HepG2 (cell line): ENCODE data around the gene CD58. TPM values are rescaled to one million over a fixed set of nuclear protein-coding genes. Genes with fewer than 3 reads are reported as not detected.

Experiments used
- ATAC-seq: fragments of 200-7000 bp; cut with Tn5 transposase; 3 replicates; pipeline ENCODE4 v1.9.1; 2020; ENCODE audit warnings: mild to moderate bottlenecking, moderate library complexity
- BruUV-seq: library from RNA; stranded (reverse); fragments of 400-500 nt; replicated peaks from 2 replicates; lab custom pipeline; 2021; lab: Mats Ljungman, UMichigan
- CTCF ChIA-PET: fragments of 300-600 bp; formaldehyde crosslinking; extraction: SDS; loops from one replicate; lab custom pipeline; 2021; ENCODE audit warnings: low total read pairs, inconsistent platforms, low intra/inter-chr PET ratio; lab: Yijun Ruan, JAX
- POLR2A ChIA-PET: fragments of 350-600 bp; sonication (Branson Sonifier 250); formaldehyde crosslinking; loops from one replicate; lab custom pipeline; 2020; ENCODE audit warnings: antibody characterized with exemption, inconsistent platforms; lab: Yijun Ruan, JAX
- DNase-seq: peaks from one replicate; pipeline ENCODE4 v3.0.0-alpha.2; 2015; ENCODE audit warnings: low spot score
- FAIRE-seq: peaks from 3 replicates; lab custom pipeline; 2011; peaks lifted over from hg19 to GRCh38; lab: Jason Lieb, UNC
- H2AFZ ChIP-seq: one replicate; pipeline ENCODE4 v1.6.1; 2011; ENCODE audit warnings: low read length, inconsistent platforms
- H3K27ac ChIP-seq: fragments of 300-600 bp; 3 replicates; pipeline ENCODE4 v1.8.0; 2011; ENCODE audit warnings: mixed run types, mild to moderate bottlenecking, mixed read lengths, low read length, inconsistent platforms; ENCODE audit not compliant: insufficient read depth; ENCODE audit errors: extremely low read length
- H3K27me3 ChIP-seq, 2 experiments: fragments of 200-600 bp in 1 of 2; 2 replicates in 1 of 2; 3 replicates in 1 of 2; pipeline versions ENCODE4 v1.6.0 to v1.8.0; 2011; ENCODE audit warnings: low read length in 2 of 2, mild to moderate bottlenecking in 2 of 2, moderate library complexity in 2 of 2, inconsistent platforms in 1 of 2; ENCODE audit not compliant: insufficient read depth in 2 of 2, control insufficient read depth in 1 of 2
- H3K36me3 ChIP-seq, 2 experiments: fragments of 200-600 bp in 1 of 2; replicated peaks in 1 of 2; 2 replicates in 1 of 2; 3 replicates in 1 of 2; pipeline versions ENCODE4 v1.5.1 to v1.8.0; 2011; ENCODE audit warnings: low read length in 2 of 2, inconsistent platforms in 1 of 2; ENCODE audit not compliant: insufficient read depth in 2 of 2, control insufficient read depth in 1 of 2
- H3K4me1 ChIP-seq: 2 replicates; pipeline ENCODE4 v1.5.1; 2012; ENCODE audit warnings: low read length, inconsistent platforms; ENCODE audit not compliant: insufficient read depth
- H3K4me2 ChIP-seq: 2 replicates; pipeline ENCODE4 v1.6.0; 2011; ENCODE audit warnings: low read depth, low read length, inconsistent platforms
- H3K4me3 ChIP-seq, 3 experiments: fragments of 200-600 bp in 1 of 3; sonication (generic), shearing (Covaris generic) in 1 of 3; replicated peaks in 1 of 3; 2 replicates each; pipeline ENCODE4 v1.5.1; 2011 to 2016; ENCODE audit warnings: low read length in 3 of 3, inconsistent platforms in 2 of 3, low read depth in 2 of 3, mild to moderate bottlenecking in 2 of 3, control low read depth in 1 of 3, mixed read lengths in 1 of 3; ENCODE audit not compliant: insufficient read depth in 1 of 3
- H3K79me2 ChIP-seq: one replicate; pipeline ENCODE4 v1.6.1; 2011; ENCODE audit warnings: low read length, inconsistent platforms; ENCODE audit not compliant: insufficient read depth
- H3K9ac ChIP-seq: 2 replicates; pipeline ENCODE4 v1.6.0; 2011; ENCODE audit warnings: mild to moderate bottlenecking, low read depth, low read length, inconsistent platforms; ENCODE audit not compliant: insufficient read depth
- H3K9me3 ChIP-seq: 2 replicates; pipeline ENCODE4 v1.5.1; 2012; ENCODE audit warnings: mild to moderate bottlenecking, low read length
- H4K20me1 ChIP-seq: 2 replicates; pipeline ENCODE4 v1.6.0; 2011; ENCODE audit warnings: inconsistent platforms, mild to moderate bottlenecking, low read length, moderate library complexity; ENCODE audit not compliant: insufficient read depth
- ARNT2 ChIP-seq: sonication (generic); formaldehyde crosslinking; IDR thresholded peaks from 2 replicates; pipeline ENCODE4 v1.8.0; 2022; ENCODE audit warnings: mild to moderate bottlenecking, low read depth, missing genetic modification reagents, moderate library complexity
- ARNTL ChIP-seq: sonication (generic); formaldehyde crosslinking; IDR thresholded peaks from 2 replicates; pipeline ENCODE4 v1.4.0; 2020; ENCODE audit warnings: mild to moderate bottlenecking, missing genetic modification reagents
- CHCHD3 ChIP-seq: sonication (generic); formaldehyde crosslinking; IDR thresholded peaks from 2 replicates; pipeline ENCODE4 v1.8.0; 2022; ENCODE audit warnings: mild to moderate bottlenecking, missing genetic modification reagents, moderate library complexity
- MED13 ChIP-seq: sonication (generic); formaldehyde crosslinking; IDR thresholded peaks from 2 replicates; pipeline ENCODE4 v1.5.0; 2020; ENCODE audit warnings: missing genetic modification reagents
- PTBP1 ChIP-seq: fragments of 200-400 bp; formaldehyde crosslinking; IDR thresholded peaks from 2 replicates; pipeline ENCODE4 v1.6.1; 2018; ENCODE audit warnings: low read length, low read depth; ENCODE audit not compliant: poor library complexity, severe bottlenecking
- SMAD3 ChIP-seq: sonication (generic); formaldehyde crosslinking; IDR thresholded peaks from 2 replicates; pipeline ENCODE4 v1.4.0; 2020; ENCODE audit warnings: missing genetic modification reagents
- ZNF124 ChIP-seq: sonication (generic); formaldehyde crosslinking; IDR thresholded peaks from 2 replicates; pipeline ENCODE4 v1.4.0; 2020; ENCODE audit warnings: missing genetic modification reagents
- ZNF331 ChIP-seq: sonication (generic); formaldehyde crosslinking; IDR thresholded peaks from 2 replicates; pipeline ENCODE4 v1.4.0; 2020; ENCODE audit warnings: missing genetic modification reagents
- ZNF709 ChIP-seq: sonication (generic); formaldehyde crosslinking; IDR thresholded peaks from 2 replicates; pipeline ENCODE4 v1.5.0; 2020; ENCODE audit warnings: mild to moderate bottlenecking, missing genetic modification reagents
- WGBS: methylation state at CpG from one replicate; pipeline ENCODE4 v1.1.6; 2017; ENCODE audit warnings: low lambda C conversion rate; 5-methylcytosine and 5-hydroxymethylcytosine counted together
- in situ Hi-C: cut with HindIII; loops from 2 replicates; pipeline ENCODE4 v1.10.0; 2017; ENCODE audit warnings: low pct_unique_long_range_greater_than_20kb; ENCODE audit not compliant: extremely low pct_ligation_motif_present
- intact Hi-C: fragments of 100-400 bp; cut with micrococcal nuclease; formaldehyde crosslinking; loops from one replicate; pipeline ENCODE4 v1.10.0; 2022; ENCODE audit not compliant: unreplicated experiment
- polyA plus RNA-seq, 8 experiments: library from polyadenylated mRNA; depleted of rRNA in 3 of 8; stranded (reverse) in 7 of 8; unstranded in 1 of 8; fragments of >200 nt; fragmentation: Illumina TruSeq in 4 of 8; extraction: Trizol in 4 of 8; gene quantifications; 2 replicates each; pipeline versions ENCODE4 v1.2.1 to v1.2.3, GENCODE V29; 2011 to 2016; ENCODE audit warnings: low read depth in 4 of 8, missing spikeins in 1 of 8, mixed read lengths in 1 of 8; ENCODE audit not compliant: insufficient read depth in 1 of 8
- total RNA-seq, 5 experiments: library from RNA; depleted of rRNA; stranded (reverse); fragments of >200 nt; fragmentation: Illumina TruSeq; extraction: Trizol; gene quantifications; 2 replicates each; pipeline ENCODE4 v1.2.3, GENCODE V29; 2016; ENCODE audit warnings: low read depth in 1 of 5
- TF ChIP-seq, protein P1 (sequence below): sonication (generic); formaldehyde crosslinking; IDR thresholded peaks from 2 replicates; pipeline ENCODE4 v1.4.0; 2020; ENCODE audit warnings: missing genetic modification reagents, low read depth, mild to moderate bottlenecking, borderline replicate concordance
- TF ChIP-seq, protein P2 (sequence below): sonication (generic); formaldehyde crosslinking; IDR thresholded peaks from 2 replicates; pipeline ENCODE4 v1.5.1; 2020; ENCODE audit warnings: mild to moderate bottlenecking, missing genetic modification reagents, moderate library complexity
- TF ChIP-seq, protein P3 (sequence below): sonication (generic); formaldehyde crosslinking; IDR thresholded peaks from 2 replicates; pipeline ENCODE4 v1.8.0; 2022; ENCODE audit warnings: missing genetic modification reagents, mild to moderate bottlenecking, moderate library complexity, borderline replicate concordance
- TF ChIP-seq, protein P4 (sequence below): sonication (generic); formaldehyde crosslinking; IDR thresholded peaks from 2 replicates; pipeline ENCODE4 v1.5.0; 2020; ENCODE audit warnings: missing genetic modification reagents, mild to moderate bottlenecking, borderline replicate concordance
- TF ChIP-seq, protein P5 (sequence below): sonication (generic); formaldehyde crosslinking; IDR thresholded peaks from 2 replicates; pipeline ENCODE4 v1.8.0; 2023; ENCODE audit warnings: mild to moderate bottlenecking, missing genetic modification reagents

CD58 gene
- total and polyA plus RNA-seq, 2 of the 13 experiments (the other 11 are each of a cell fraction or from before 2014, with no cell fraction given) = 9.4 to 13.5 TPM

DNA sequence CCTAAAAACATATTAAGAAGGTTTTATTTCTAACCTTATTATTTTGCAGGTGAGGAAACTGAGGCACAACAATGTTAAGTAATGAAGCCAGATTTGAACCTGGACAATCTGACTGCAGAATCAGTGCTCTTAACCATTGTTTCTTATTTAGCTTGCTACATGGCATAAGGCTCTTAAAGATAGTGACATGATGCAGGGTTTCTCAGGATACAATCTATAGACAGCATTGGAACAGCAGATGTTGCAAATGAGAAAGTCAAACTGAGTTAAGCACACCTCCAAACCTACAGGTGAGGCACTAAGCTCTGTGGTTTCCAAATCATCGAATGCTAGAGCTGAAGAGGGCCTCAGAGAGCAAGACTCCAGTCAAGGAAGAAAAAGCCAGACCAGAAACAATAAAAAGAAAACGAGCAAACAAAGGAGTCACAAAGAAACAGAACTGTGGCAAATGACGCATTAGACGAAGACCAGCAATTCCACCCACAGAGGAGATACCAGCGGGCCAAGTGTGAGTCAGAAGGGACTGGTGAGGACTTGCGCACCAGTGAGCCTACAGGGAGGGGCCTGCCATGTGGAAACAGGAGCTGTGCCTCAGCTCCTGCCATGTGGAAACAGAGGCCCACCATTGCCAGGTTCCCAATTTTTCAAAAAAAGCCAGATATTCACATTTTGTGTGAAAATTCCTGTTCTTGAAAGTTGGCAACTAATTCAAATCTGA lies 14.4 kb downstream of the CD58 start:
- no peak for DNase-seq
- H4K20me1 ChIP-seq = no peaks in the 10 kb centered on the region
- H3K4me3 ChIP-seq = no peak overlapping the region
- ChIA-PET CTCF (no interaction called here), POLR2A (no interaction called here)
- no peak overlapping the region for H2AFZ ChIP-seq
- 0 out of 5 replicates have a peak, but pooled peaks cover 0 to 4% of the 10 kb centered on the region in 2 experiments for H3K36me3 ChIP-seq
- no TSS peak for BruUV-seq
- in situ Hi-C loops = no loop called here
- WGBS = 90% methylated on average over 6 of the region's 6 CpGs
- no peak for FAIRE-seq
- H3K4me2 ChIP-seq = no peak overlapping the region
- no peak for ATAC-seq
- intact Hi-C loops = no loop called here
- no peaks in the 10 kb centered on the region for H3K4me1 ChIP-seq
- no peaks in the 10 kb centered on the region for H3K27me3 ChIP-seq
- no peak overlapping the region for H3K27ac ChIP-seq
- no peaks in the 10 kb centered on the region for H3K9me3 ChIP-seq
- H3K9ac ChIP-seq = no peak overlapping the region
- H3K79me2 ChIP-seq = no peaks in the 10 kb centered on the region
- TF ChIP-seq ZNF124 (CRISPR knock-in tag) (no peak), ZNF709 (CRISPR knock-in tag) (no peak), SMAD3 (no peak), ARNTL (no peak), MED13 (CRISPR knock-in tag) (no peak), PTBP1 (no peak), ARNT2 (CRISPR knock-in tag) (no peak), ZNF331 (CRISPR knock-in tag) (no peak), CHCHD3 (CRISPR knock-in tag) (no peak)
- TF ChIP-seq, protein P1, sequence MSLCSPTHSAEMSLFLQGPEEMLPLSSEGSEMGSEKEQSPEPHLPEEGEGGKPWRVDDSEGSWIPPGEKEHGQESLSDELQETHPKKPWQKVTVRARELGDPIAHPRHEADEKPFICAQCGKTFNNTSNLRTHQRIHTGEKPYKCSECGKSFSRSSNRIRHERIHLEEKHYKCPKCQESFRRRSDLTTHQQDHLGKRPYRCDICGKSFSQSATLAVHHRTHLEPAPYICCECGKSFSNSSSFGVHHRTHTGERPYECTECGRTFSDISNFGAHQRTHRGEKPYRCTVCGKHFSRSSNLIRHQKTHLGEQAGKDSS (CRISPR knock-in tag) = no peak
- TF ChIP-seq, protein P2, sequence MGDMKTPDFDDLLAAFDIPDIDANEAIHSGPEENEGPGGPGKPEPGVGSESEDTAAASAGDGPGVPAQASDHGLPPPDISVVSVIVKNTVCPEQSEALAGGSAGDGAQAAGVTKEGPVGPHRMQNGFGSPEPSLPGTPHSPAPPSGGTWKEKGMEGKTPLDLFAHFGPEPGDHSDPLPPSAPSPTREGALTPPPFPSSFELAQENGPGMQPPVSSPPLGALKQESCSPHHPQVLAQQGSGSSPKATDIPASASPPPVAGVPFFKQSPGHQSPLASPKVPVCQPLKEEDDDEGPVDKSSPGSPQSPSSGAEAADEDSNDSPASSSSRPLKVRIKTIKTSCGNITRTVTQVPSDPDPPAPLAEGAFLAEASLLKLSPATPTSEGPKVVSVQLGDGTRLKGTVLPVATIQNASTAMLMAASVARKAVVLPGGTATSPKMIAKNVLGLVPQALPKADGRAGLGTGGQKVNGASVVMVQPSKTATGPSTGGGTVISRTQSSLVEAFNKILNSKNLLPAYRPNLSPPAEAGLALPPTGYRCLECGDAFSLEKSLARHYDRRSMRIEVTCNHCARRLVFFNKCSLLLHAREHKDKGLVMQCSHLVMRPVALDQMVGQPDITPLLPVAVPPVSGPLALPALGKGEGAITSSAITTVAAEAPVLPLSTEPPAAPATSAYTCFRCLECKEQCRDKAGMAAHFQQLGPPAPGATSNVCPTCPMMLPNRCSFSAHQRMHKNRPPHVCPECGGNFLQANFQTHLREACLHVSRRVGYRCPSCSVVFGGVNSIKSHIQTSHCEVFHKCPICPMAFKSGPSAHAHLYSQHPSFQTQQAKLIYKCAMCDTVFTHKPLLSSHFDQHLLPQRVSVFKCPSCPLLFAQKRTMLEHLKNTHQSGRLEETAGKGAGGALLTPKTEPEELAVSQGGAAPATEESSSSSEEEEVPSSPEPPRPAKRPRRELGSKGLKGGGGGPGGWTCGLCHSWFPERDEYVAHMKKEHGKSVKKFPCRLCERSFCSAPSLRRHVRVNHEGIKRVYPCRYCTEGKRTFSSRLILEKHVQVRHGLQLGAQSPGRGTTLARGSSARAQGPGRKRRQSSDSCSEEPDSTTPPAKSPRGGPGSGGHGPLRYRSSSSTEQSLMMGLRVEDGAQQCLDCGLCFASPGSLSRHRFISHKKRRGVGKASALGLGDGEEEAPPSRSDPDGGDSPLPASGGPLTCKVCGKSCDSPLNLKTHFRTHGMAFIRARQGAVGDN (CRISPR knock-in tag) = no peak
- TF ChIP-seq, protein P3, sequence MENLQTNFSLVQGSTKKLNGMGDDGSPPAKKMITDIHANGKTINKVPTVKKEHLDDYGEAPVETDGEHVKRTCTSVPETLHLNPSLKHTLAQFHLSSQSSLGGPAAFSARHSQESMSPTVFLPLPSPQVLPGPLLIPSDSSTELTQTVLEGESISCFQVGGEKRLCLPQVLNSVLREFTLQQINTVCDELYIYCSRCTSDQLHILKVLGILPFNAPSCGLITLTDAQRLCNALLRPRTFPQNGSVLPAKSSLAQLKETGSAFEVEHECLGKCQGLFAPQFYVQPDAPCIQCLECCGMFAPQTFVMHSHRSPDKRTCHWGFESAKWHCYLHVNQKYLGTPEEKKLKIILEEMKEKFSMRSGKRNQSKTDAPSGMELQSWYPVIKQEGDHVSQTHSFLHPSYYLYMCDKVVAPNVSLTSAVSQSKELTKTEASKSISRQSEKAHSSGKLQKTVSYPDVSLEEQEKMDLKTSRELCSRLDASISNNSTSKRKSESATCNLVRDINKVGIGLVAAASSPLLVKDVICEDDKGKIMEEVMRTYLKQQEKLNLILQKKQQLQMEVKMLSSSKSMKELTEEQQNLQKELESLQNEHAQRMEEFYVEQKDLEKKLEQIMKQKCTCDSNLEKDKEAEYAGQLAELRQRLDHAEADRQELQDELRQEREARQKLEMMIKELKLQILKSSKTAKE (CRISPR knock-in tag) = no peak
- TF ChIP-seq, protein P4, sequence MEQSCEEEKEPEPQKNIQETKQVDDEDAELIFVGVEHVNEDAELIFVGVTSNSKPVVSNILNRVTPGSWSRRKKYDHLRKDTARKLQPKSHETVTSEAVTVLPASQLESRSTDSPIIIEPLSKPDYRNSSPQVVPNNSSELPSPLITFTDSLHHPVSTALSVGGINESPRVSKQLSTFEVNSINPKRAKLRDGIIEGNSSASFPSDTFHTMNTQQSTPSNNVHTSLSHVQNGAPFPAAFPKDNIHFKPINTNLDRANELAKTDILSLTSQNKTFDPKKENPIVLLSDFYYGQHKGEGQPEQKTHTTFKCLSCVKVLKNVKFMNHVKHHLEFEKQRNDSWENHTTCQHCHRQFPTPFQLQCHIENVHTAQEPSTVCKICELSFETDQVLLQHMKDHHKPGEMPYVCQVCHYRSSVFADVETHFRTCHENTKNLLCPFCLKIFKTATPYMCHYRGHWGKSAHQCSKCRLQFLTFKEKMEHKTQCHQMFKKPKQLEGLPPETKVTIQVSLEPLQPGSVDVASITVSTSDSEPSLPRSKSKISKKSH (CRISPR knock-in tag) = no peak
- TF ChIP-seq, protein P5, sequence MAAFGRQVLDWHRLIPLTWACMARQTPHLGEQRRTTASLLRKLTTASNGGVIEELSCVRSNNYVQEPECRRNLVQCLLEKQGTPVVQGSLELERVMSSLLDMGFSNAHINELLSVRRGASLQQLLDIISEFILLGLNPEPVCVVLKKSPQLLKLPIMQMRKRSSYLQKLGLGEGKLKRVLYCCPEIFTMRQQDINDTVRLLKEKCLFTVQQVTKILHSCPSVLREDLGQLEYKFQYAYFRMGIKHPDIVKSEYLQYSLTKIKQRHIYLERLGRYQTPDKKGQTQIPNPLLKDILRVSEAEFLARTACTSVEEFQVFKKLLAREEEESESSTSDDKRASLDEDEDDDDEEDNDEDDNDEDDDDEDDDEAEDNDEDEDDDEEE (CRISPR knock-in tag) = no peak
